Activated naive CD4-positive, alpha-beta T cell (primary cell): ENCODE data around the gene PFN4.
"Not testable (repeated sequence)": the region's sequence is repeated elsewhere in the genome, so short reads cannot be mapped to it uniquely, and the experiment has no call there.

Experiments used
- DNase-seq, 4 experiments: peaks; one replicate each; lab custom pipeline; 2025; lab: John Stamatoyannopoulos, UW

Gene PFN4, protein sequence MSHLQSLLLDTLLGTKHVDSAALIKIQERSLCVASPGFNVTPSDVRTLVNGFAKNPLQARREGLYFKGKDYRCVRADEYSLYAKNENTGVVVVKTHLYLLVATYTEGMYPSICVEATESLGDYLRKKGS

DNA sequence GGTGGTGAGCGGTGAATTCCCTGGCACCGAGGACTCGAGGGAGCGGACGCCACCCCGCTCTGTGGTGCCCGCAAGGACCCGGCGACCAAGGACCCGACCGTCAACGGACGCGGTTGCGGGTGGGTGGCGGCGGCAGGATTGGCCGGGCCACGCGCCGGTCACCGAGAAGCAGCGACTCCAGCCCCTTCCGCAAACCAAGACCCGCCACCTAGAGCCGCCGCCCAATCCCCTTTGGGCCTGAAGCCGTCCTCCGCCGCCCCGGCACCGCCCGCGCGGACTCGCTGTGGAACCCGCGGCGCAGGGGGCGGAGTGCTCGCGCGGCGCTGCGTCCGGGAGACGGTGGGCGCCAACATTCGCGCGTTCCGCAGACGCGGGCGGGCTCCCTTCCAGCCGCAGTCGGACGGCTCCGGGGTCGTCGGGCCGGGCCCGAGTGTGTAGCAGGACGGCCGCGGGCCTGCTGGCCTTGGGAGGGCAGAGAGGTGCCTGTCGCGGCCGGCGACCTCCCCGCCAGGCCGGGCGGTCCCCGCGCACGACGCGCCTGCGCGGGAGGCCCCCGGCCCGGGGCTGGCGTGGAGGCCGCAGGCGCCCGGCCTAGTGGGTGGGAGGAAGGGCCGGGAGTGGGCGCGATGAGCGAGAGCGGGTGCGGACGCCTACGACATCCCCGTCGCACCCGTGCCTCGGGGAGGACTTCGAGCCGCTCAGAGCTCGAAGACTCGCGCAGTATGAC, at the start of gene PFN4, which contains the start of gene FAM228B:
TSS of gene PFN4 (minus strand) at position 140 of the 727 bp plus-strand sequence. CDS start 799 bp downstream, outside the sequence.
TSS of gene FAM228B (plus strand) at position 275 of the 727 bp plus-strand sequence. CDS start 893 bp downstream, outside the sequence.
- peak; percentile 6 to 44 (median 10) for DNase-seq

DNA sequence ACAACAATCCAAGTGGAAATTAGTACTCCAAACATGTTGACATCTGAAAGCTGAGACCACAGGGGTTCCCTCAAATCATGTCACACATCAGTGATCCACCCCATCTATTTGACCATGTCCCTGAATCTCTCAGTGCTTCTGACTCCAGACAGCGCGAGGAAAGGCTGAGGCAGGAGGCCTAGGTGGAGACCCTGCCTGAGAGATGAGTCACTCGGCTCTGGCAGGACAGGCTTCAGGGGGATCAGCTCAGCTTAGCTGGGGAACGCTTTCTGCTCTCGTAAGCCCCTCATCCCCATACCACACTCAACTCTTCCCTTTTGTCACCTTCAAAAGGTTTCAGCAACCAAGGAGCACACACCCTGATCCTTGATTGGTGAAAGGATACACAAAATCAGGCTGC, 45.9 kb upstream of the PFN4 start:
- DNase-seq: no peak

DNA sequence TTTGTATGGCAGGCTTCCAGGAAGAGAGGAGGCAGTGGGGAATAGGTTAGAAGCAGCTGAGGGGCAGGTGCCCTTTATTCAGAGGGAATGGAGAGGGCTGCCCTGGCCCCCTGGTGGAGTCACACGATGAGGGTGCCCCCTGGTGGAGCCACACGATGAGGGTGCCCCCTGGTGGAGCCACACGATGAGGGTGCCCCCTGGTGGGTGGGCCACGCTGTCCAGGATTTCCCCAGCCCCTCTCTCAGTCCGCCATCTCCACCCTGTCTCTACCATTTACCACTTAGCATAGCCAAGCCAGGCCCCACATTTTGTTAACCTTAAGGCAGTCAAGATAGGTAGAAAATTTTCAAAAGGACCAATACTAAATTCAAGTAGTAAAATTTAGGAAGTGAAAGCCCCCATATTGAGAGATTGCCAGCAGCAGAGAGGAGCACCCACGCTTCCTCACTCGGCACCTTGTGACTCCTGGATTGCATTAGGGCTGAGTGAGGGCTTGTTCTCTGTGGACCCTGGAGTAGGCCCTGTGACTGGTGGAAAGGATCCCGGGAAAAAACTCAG, 41.4 kb upstream of the PFN4 start:
- peak in 2 of 4 experiments; percentile 3 to 9 for DNase-seq

DNA sequence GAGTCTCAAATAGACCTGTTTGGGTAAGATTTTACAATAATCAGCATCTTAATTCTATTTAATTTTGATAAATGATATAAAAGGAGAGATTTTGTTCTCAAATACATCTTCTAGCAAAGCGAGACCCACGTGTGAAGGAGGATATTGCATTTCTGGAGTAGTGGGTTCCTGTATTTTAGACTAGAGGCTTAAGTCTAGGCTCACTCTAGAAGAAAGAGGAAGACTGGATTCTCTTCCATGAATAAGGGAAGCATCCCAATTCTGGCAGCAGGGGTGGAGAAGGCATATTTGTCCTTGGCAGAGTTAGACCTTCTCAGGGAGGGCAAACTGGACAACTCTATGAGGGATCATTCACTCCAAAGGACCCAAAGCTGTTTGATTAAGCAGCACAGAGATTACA, 40.5 kb upstream of the PFN4 start:
- no peak for DNase-seq

DNA sequence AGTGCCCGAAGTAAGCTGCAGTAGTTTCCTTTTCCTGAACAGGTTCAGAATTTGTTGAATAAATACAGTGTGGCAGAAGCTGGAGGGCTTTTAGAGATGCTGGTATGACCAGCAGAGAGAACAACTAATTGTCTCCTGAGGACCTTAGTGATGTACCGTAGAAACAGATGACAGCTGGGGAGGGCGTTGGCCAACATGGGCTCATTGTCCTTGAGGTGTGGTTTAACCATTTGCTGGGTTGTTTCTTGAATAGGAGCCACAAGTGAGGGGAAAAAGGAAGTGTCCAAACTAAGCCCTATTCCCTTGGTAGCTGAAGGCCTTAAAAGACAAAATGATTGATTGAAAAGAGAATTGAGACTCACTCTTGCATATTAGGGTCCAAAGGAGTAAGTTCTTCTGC, 40.1 kb upstream of the PFN4 start:
- no peak for DNase-seq

DNA sequence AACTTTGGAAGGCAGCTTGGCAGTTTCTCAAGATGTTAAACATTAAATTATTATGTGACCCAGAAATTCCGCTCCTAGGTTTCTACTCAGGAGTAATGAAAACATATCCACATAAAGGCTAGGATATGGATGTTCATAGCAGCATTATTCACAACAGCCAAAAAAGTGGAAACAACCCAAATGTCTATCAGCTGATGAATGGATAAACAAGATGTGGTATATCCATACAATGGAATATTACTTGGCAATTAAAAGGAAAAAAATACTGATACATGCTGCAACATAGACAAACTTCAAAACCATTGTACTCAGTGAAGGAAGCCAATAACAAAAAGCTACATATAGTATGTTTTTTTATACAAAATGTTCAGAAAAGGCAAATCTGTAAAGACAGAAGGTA, 39.4 kb upstream of the PFN4 start:
- no peak for DNase-seq

DNA sequence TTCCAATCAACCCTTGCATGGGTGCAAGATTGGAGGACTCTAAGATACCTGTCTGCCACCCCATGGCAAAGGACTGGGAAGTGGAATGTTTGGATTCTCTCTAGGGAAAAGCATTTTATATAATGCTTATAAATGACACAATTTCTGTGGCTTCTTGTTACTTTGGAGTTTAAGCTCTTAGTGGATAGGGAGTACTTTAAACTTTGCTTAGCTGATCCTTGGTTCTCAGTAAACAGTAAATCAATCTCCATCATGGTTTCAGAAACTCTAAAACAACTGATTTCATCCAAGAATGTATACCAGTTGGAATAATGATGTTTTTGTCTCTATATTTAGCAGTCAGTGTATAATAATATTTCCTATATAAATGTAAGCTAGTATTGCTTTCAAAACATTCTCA, 37.6 kb upstream of the PFN4 start:
- DNase-seq: no peak

DNA sequence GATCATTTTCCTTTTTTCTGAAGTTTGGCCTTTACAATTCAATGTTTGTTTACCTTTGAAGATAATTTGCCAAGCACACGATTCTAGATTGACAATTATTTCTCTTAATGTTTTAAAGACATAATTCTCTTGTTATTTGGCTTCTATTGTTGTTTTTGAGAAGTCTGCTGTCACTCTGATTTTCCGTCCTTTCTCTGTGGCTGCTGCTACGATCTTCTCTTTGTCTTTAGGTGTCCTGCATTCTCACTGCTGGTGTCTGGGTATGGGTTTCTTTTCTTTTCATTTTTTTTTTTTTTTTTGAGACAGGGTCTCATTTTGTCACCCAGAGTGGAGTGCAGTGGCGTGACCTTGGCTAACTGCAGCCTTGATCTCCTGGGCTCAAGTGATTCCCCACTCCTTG, 36.6 kb upstream of the PFN4 start:
- DNase-seq: no peak

DNA sequence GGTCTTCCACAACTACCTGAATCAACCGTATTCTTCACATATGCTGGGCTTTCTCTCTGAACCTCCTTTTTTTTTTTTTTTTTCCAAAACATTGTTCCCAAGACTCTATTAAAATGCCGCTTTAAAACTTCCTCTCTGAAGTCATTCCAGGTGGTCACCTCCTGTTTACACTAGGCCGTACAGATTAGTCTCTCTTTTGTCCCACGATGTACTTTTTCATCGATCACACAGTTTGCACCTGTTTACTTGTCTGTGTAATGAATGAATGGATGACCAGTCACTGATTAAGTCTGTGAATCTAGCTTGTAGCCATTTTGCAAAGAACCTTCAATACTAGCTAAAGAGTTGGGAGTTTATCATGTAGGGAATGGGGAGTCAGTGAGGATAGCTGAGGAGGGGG, 35.0 kb upstream of the PFN4 start:
- DNase-seq: no peak

DNA sequence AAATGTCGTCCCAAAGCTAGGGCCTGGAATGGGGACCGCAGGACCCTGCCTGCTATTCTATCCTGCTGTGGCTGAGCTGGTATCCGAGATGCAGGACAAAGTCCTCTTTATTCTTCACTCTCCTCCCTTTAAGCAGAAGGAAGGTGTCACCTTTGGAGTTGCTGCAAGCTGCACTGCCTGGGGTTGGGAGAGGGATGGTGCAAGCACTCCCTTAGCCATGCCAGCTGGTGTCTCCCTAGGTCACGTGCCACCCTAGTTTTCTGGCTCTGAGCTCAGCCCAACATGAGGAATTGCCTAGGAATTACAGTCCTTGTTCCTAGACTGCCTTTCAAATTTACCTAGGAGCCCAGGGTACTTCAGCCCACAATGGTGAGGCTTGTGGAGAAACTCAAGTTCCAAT, 30.3 kb upstream of the PFN4 start:
- DNase-seq: no peak

DNA sequence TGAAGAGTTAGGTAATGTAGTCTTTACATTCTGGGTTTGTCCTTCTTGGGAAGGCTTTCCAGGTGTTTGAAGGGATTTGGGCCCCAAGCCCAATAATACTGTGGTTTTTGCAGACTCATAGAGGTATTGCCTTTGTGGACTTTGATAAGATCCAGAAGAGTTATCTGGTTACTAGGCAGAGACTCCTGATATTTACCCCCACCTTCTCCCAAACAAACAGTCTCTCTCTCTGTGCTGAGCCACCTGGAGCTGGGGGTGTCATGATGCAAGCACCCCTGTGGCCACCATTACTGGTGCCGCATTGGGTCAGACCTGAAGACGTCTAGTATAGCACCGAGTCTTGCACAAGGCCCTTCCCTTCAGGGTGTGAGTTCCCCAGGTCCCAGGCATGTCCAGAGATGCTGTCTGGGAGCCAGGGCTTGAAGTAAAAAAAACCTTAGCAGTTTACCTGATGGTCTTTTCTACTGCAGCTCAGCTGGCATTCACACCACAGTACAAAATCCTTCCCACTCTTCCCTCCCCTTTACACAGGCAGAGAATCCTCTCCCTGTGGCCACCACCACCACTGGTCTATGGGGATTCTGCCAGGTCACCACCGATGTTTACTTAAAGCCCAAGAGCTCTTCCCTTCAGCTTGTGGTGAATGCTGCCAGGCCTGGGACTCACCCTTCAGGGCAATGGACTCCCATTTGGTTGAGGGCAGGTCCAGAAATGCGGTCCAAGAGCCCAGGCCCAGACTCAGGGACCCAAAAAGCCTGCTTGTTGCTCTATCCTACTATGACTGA, 29.5 kb upstream of the PFN4 start:
- DNase-seq: no peak

DNA sequence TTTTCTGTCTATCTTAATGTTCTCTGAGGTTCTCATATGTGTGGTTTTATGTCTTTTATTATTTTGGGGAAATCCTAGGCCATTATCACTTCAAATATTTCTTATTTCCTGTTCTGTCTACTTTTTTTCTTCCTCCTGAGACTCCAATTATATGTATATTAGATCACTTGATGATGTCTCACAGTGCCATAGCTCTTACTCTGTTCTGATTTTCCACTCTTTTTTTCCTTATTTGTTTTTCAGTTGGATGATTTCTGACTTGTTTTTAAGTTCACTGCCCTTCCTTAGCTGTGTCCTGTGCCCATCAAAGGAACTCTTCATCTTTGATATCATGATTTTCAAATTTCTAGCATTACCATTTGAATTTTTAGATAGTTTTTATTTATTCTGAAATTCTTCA, 24.2 kb upstream of the PFN4 start:
- DNase-seq: no peak

DNA sequence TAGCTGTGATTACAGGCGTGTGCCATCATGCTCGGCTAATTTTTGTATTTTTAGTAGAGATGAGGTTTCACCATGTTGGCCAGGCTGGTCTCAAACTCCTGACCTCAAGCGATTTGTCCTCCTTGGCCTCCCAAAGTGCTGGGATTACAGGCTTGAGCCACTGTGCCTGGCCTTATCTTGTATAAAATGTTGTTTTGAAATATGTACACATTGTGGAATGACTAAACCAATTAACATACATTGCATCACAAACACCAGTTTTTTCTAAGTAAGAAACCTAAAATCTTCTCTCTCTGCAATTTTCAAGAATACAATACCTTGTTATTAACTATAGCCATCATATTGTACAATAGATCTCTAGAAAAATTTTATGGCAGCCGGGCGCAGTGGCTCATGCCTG, 17.2 kb upstream of the PFN4 start:
- DNase-seq: not testable (repeated sequence)

DNA sequence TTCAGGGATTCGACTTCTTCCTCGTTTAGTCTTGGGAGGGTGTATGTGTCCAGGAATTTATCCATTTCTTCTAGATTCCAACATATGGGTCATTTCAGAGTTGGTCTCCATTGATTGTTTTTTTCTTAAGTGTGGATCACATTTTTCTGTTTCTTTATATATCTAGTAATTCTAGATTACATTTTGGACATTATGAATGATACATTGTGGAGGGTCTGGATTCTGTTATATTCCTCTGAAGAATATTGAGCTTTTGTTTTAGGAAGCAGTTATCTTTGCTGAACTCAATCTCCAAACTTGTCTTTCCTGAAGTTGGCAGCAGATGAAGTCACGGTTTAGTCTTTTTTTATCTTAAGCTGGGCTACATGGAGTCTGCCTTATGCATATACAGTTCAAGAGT, 9.4 kb upstream of the PFN4 start:
- no peak for DNase-seq

DNA sequence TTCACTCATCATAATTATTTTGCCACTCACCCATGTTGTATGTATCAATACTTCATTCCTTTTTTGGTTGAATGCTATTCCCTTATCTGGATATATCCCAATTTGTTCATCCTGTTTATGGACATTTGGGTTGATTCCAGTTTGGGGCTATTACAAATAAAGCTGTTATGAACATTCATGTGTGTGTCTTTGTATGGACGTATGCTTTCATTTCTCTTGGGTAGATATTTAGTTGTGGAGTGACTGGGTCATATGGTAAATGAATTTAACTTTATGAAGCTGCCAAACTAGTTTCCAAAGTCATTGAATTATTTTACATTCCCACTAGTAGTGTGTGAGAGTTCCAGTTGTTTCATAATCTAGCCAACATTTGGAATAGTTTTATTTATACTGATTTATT, 2.8 kb upstream of the PFN4 start:
- no peak for DNase-seq

DNA sequence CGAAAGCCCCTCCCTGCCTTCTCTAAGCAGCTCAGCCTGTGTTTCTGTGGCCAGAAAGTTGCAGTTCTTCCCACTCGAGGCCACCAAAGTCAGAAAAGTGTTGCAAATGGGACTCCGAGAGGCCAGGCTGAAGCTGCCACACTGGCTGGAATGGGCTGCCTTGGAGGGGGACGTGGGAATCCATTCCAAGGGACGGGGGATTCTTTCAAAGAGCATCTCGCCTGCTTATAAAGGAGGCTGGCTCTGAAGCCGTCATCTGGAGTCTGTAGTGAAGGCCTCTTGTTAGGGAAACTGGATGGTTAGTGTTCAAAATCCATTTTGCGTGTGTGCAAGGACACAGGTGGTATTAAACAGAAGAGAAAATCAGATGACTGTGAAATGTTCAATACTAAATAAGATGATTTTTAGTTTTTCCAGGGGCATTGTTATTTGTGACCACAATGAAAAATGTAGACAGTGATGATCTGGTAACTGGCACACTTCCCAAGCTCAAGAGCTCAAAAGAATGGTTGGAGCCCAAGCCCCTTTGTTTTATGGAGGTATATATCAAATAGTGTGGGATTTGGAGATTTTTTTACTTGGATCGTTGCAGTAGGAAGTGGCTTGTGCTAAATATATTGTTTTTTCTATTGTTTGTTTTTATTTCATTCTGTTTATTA, 917 bp upstream of the PFN4 start:
- DNase-seq: peak in 1 of 4 experiments; percentile 10

DNA sequence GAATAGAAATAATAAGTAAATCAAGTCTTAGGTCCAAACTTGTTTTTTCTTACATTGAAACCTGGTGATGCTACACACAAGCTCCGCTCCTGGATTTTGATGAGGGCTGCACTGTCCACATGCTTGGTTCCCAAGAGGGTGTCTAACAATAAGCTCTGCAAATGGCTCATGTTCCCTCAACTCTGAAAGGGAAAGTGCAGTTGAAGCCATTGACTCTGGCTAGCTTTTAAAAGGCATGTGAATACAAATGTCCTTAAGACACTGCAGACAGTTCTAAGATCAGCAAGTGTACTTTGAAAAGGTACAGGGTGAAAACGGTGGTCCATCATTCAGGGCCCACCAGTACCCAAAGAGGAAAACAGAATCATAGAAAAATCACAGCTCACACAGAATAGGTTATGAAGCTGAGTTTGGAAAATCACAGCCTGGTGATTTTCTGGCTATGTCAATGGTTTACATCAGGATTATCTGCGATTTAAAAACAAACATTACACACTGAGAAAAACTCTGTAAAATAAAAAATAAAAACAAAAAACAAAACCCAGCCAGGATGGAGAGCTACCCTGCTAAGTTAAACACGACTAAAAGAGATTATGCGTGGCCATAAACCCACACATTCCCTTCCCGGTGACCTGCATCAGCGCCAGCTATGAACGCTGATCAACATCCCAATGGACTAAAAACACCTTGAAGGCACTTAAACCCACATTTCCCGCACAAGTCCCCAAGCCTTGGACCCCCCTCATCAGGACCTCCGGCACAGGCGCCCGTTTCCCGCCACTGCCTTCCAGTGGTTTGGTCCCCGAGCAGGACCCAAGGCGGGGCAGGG, 554 bp downstream of the PFN4 start:
- DNase-seq: no peak

DNA sequence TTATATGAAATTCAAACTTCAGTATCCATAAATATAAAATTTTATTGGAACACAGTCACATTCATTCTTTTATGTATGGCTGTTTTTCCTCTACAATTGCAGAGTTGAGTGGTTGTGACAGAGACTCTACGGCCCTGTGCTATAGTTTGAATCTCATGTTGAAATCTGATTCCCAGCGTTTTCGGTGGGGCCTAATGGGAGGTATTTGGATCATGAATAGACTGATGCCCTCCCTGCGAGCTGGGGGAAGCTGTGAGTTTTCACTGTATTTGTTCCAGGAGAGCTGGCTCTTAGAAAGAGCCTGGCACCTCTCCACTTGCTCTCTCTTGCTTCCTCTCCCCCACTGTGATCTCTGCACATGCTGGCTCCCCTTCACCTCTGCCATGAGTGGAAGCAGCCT, 1.7 kb downstream of the PFN4 start:
- no peak for DNase-seq

DNA sequence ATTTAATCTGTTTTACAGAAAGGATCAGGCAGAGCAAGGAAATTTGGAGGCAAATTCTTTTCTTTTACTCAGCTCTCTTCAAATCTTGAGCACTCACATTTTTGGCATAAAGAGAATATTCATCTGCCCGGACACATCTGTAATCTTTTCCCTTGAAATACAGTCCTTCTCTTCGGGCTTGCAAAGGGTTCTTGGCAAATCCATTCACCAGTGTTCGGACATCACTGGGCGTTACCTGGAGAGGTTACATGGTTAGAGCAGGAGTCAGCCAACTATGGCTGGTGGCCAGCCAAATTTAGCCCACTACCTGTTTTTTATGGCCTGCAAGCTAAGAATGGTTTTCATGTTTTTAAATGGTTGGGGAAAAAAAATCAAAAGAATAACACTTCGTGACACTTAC, 2.1 kb downstream of the PFN4 start:
- no peak for DNase-seq

DNA sequence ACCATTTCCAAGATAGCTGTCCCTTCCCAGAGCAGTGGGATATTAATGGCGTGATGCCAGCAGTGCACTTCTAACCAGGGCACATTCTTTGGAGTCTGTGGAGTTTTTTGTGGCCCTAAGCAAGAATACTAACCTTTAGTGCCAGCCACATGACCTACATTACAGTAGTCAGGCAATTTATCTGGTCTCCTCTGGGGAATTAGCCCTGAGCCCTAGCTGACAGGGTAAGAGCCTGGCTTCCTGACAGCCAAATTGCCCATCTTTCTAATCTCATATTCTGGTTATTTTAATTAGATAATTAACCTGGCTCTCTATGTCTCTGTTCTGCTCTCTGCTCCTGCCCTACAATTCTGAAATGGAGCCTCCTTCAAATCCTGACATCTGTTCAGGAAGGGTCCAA, 5.2 kb downstream of the PFN4 start:
- no peak for DNase-seq

DNA sequence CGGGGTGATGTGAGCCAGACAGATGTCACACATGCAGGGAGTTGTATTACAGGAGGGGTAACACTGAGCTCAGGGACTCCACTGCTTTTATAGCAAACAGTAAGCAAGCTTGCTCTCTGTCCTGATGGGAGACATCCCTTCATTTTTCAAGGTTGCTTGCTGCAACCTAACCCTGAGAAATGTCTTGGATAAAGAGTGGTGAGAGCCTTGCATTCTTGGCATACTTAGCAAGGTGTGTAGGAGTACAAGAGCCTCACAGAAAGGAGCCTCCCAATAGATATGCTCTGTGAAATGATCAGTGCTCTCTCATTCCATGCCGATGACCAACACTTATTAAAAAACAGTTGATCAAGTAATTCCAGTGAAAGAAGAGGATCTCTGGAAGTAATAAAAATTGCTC, 8.1 kb downstream of the PFN4 start:
- no peak for DNase-seq
